GM20000 (cell line): Measurements from ENCODE around the gene GATA6.

ENCODE experiments used
- DNase-seq: peaks from one replicate; pipeline ENCODE4 v3.0.0; 2012; ENCODE audit warnings: low spot score
- CTCF ChIP-seq: IDR thresholded peaks from 2 replicates; pipeline ENCODE4 v1.5.1; 2012; ENCODE audit warnings: mild to moderate bottlenecking, control low read depth; ENCODE audit errors: extremely low read depth, missing control alignments

The GATA6 gene

GRCh38 chr18:22166069-22166950 is 3.1 kb upstream of the GATA6 start:
- no peak for TF ChIP-seq CTCF
- no peak for DNase-seq

- no peak for DNase-seq
- TF ChIP-seq CTCF, result no peak
Observed at GRCh38 chr18:22167091-22167470, 2.3 kb upstream of the GATA6 start.

- TF ChIP-seq CTCF, result no peak
- no peak for DNase-seq
Observed at GRCh38 chr18:22167471-22168241, 1.7 kb upstream of the GATA6 start.

GRCh38 chr18:22168360-22168921 is 948 bp upstream of the GATA6 start:
- DNase-seq, result peak; percentile 48
- TF ChIP-seq CTCF, result no peak

- TF ChIP-seq CTCF, result no peak
- peak; percentile 45 for DNase-seq
Observed at GRCh38 chr18:22169889-22170420, 566 bp downstream of the GATA6 start.

- peak; percentile 56 for DNase-seq
- no peak for TF ChIP-seq CTCF
Observed at GRCh38 chr18:22170421-22171257, 1.2 kb downstream of the GATA6 start.
